NCI-H345 treated with DMSO at 0.1 percent for 48 hours (cell line): ENCODE results near the gene CCNE1.

Experiments
- DNase-seq: peaks from one replicate; lab custom pipeline; 2025; ENCODE audit not compliant: unreplicated experiment; lab: John Stamatoyannopoulos, UW

CCNE1 gene

DNA sequence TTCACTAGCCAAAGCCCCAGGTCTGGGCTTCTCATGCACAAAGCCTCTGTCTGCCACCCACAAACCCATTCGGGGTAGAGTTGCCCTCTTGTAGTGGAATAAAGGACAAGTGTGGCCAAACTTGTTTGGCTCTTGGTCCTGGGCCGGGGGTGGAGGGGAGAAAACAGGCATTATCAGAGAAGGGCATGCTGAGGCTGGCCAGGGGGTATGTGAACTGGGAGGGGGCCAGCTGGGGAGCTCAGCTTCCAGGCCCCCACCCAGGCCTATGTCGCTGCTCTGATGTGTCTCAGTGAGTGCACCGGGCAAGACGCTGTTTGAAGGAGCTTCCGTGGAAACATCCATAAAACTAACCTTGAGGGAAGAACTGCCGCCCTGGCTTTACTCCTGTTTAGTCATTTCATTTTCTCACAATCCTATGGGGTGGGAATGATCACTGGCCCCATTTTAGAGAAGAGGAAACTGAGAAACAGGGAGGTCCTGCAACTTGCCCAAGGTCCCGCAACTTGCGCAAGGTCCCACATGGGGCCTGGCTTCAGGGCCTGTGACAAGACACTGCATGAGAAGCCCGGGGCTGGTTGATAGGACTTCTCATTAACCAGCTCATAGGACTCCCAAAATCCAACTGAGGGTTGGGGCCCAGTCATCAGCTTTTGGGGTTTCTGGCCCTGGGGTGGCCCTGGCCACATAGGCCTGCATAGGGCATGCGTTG, 30.8 kb downstream of the CCNE1 start:
- no peak for DNase-seq

DNA sequence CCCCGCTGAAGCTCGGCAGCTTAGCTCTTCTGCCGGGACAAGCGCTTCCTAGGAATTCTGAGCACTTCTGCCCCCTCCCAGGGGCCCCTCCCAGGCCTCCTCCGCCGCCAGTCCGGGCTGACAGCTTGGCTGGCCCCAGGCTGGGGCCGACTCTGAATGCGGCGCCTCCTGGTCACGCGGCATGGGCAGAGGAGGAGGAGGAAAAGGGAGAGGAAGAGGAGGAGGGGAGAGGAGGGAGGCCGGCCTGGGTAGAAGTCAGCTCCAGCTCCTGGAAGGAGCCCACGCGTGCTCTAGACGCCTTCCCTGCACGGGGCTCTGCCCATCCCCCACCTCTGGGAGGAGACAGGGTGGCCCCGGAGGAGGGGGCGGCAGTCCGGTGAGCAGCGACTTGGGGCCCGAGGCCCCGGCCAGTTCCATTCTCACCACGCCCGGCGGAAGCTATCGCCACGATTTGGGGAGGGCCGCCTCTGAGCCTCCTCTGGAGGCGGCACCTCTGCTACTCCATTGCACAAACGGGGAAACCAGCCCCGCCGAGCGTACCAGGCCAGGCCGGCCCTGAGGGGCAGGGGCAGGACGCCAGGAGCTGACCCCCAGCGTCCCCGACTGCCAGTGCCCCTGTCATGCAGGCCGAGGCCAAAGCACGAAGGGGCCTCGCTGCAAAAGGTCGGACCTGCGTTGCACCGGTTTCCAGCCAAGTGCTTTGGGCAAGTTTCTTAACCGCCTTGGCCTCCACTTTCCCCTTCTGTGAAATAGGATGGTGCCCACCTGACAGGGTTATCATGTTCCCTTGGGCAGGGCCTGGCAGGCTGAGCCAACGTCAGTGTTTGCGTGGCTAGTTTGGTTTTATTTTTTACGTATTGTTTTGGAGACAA, 31.6 kb downstream of the CCNE1 start:
- no peak for DNase-seq

DNA sequence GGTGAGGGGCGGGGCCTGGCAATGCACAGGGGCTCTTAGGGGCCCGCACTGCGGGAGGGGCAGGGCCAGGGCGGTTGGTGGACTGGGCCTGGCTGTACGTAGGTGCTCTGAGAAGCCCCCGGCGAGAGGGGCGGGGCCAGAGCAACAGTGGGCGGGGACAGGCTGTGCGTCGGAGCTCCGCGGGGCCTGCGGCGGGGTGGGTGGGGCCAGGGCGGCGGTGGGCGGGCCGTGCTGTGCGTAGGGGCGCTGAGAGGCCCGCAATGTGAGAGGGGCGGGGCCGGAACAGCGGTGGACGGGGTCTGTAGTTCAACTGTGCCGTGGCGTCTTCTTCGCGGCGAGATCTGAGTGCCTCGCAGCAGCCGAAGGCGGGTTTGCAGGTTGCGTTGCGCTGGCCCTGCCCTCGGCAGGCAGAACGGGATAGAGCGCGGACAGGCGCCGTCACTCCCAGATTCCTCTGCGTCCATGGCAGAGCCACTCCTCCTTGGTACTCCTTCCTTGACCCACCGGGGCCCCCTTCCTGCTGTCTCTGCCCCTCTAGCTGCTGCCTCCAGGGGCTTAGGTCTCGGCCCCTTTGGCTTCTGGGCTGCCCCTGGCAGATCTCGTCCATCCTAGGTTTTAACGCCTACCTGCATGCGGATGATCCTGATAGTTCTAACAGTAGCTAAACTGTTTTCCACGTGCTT, 33.2 kb downstream of the CCNE1 start:
- DNase-seq, result peak; percentile 95

DNA sequence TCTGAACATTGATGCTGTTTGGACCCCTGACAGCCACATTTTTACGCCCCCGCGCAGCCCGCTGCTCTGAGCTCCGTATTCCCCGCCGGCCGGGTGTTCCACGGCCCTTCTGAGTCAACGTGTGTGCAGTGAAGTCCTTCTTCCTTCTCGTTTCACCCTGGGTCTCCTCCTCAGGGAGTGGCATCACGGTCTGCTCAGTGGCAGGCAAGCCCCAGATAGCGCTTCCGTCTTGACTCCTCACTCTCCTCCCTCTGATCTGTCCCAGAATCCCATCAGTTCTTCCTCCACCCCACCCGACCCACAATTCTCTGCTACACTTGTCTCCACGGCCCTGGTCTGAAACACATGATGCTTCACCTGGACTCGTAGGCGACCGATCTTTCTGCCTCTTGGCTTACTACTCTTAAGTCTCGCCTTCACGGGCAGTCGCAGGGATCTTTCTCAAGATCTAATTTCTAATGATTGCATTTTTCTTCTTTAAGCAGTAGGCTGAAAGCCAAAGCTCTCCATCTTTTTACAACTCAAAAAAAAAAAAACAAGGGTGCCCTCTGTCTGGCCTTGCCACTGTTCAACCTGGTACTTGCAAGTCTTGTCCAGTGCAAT, 33.9 kb downstream of the CCNE1 start:
- DNase-seq, result peak; percentile 55

- DNase-seq, result no peak
Measured at GRCh38 chr19:29849208-29849607, 37.4 kb downstream of the CCNE1 start.

DNA sequence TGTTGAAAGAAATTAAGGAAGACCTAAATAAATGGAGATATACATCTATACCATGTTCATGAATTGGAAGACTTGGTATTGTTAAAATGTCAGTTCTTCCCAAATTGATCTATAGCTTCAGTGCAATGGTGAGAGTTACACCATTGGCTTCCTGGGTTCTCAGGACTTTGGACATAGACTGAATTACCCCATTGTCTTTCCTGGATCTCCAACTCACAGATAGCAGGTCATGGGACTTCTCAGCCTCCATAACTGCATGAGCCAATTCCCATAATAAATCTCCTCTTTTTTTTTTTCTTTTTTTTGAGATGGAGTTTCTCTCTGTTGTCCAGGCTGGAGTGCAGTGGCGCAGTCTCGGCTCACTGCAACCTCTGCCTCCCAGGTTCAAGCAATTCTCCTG, 38.7 kb downstream of the CCNE1 start:
- DNase-seq, result no peak

GRCh38 chr19:29851769-29852521, 40.2 kb downstream of the CCNE1 start:
- DNase-seq, result no peak

- DNase-seq, result no peak
Measured at GRCh38 chr19:29854033-29854432, 42.2 kb downstream of the CCNE1 start.

DNA sequence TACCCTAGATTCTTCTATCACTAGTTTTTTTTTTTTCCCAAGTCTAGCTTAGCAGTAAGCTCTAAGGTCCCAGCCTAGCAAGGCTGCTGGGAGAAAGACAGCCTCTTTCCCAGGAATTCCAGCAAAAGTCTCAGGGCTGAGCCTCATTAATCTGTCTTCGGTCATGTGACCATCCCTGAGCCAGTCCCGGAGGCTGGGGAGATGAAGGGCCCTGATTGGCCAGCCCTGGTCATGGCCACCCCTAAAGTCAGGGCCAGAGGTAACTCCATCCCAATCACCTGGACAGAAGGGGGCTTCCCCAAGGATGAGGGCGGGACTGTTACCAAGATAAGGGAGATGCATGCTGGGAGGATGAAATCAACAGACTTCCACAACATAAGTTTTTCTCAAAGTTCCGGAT, 43.3 kb downstream of the CCNE1 start:
- DNase-seq, result no peak

- DNase-seq, result no peak
Measured at GRCh38 chr19:29855741-29856500, 44.1 kb downstream of the CCNE1 start.

GRCh38 chr19:29858000-29858596, 46.3 kb downstream of the CCNE1 start:
- DNase-seq, result peak; percentile 16

GRCh38 chr19:29858621-29859020, 46.8 kb downstream of the CCNE1 start:
- DNase-seq, result no peak

GRCh38 chr19:29860492-29860891, 48.7 kb downstream of the CCNE1 start:
- no peak for DNase-seq

DNA sequence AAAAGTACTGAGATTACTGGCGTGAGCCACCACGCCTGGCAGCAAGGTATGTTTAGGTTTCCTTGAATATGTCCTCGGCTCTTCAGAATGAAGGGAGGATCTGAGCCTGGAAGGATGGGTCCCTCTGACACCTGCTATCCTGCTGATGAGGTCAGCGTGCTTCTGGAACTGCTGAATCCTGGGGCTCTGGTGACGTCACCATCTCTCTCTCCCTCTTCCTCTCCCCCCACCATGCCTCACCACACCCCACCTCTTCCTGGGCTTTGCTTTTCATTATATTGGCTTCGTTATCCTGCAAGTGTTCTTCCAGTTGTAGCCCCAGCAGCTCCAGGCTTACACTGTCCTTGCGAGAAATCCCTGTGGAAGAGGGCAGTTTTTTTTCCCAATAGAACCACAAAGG, 49.8 kb downstream of the CCNE1 start:
- DNase-seq, result no peak

GRCh38 chr19:29866011-29866410, 54.2 kb downstream of the CCNE1 start:
- DNase-seq, result no peak

GRCh38 chr19:29867984-29868383, 56.2 kb downstream of the CCNE1 start:
- no peak for DNase-seq

DNA sequence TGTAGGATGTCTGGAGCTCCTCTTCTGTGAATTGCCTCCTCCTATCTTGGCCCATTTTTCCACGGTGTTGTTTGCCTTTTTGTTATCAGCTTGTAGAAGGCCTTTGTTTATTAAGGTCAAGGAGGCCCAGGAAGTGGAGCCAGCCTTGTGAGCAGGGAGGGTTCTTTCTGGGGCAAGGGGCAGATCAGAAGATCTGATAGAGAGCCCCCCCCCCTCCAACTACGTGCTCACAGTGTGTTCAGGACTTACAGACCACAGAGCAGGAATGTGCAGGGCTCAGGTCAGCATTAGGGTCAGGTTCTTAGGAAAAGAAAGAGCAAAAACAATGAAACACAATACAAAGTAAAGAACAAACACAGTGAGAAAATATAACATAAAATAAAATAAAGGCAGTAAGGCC, 59.4 kb downstream of the CCNE1 start:
- no peak for DNase-seq

GRCh38 chr19:29872224-29872731, 60.5 kb downstream of the CCNE1 start:
- no peak for DNase-seq

DNA sequence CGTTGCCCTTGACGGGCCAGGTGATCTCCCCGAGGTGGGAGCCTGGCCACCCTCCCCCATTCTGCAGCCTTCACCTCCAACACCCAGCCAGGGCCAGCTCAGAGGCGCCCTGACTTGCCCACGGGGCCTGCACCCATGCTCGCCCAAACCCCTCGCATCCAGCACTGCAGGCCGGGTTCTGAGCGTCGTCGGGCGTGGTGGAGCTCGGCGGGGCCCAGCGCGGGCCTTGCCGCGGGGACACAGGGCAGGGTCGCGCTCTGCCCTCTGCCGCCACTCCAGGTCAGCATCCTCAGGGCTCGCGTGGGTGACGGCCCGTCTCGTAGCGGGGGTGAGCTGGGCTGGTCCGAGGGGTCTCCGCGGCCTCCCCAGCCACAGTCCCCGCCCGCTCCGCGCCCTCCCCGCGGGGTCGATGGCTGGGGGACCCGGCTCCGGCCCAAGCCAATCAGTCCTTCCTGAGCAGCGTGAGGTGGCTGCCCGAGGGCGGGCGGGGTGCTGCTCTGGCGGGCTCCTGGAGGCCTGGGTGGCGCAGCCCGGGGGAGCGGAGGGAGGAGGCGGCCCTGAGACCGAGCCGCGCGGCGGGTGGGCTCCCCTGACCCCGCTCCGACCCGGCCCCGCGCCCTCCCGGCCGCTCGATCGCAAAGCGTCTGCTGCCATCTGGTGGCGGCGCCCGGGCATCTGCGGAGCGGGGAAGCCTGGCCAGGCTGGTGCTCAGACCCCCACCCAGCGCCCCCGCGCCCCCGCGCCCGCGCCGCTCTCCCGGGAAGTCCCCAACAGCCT, 61.4 kb downstream of the CCNE1 start:
- peak; percentile 43 for DNase-seq
